RWPE1 (cell line): ENCODE measurements around the gene PHACTR3.

Source experiments
- CTCF ChIA-PET: fragments of 350-600 bp; sonication (Branson Sonifier 250); formaldehyde crosslinking; extraction: SDS; loops from one replicate; lab custom pipeline; 2021; lab: Yijun Ruan, JAX
- POLR2A ChIA-PET: fragments of 400-600 bp; formaldehyde crosslinking; extraction: SDS; loops from one replicate; lab custom pipeline; 2020; ENCODE audit warnings: antibody characterized with exemption; ENCODE audit not compliant: low non-redundant PET; lab: Yijun Ruan, JAX
- DNase-seq: peaks from one replicate; pipeline ENCODE4 v3.0.0; 2012; ENCODE audit warnings: low spot score
- H3K27ac ChIP-seq: fragments of 450-650 bp; 2 replicates; pipeline ENCODE4 v1.5.1; 2017
- CTCF ChIP-seq: fragments of 450-650 bp; conservative IDR thresholded peaks from 2 replicates; pipeline ENCODE4 v1.5.1; 2017; ENCODE audit warnings: low read depth, mild to moderate bottlenecking

PHACTR3 gene

GRCh38 chr20:59718751-59719150 lies 114.4 kb downstream of the PHACTR3 start:
- CTCF ChIA-PET, result interaction anchor here (0.6 kb wide), 1 partner anchor 195 kb away, joined by 3 read pairs; no protein-coding TSS in a partner anchor
- H3K27ac ChIP-seq, result no peak overlapping the region
- no peak for TF ChIP-seq CTCF
- POLR2A ChIA-PET, result no interaction called here
- no peak for DNase-seq

DNA sequence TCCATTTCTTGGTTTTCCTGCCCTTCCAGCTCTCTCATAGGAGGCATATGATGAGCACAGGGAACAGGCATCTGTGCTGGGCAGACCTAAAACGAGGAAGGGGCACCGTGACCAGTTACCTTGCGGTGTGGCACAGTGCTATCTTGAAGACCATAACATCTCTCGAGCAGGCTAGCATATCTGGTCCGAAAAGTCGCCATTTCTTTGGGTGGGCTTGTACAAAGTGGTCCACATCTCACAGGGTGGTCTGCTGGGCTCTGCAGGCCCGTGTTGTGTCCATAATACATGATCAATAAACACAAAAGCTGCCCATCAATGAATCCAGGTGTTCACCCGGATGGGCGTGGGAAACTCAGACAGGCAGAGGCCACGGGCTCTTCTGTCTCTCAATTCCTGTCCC lies 115.7 kb downstream of the PHACTR3 start:
- no peak for TF ChIP-seq CTCF
- no peak overlapping the region for H3K27ac ChIP-seq
- ChIA-PET CTCF (no interaction called here), POLR2A (no interaction called here)
- DNase-seq, result no peak

GRCh38 chr20:59721386-59721785 lies 117.0 kb downstream of the PHACTR3 start:
- no peak overlapping the region for H3K27ac ChIP-seq
- DNase-seq, result no peak
- POLR2A ChIA-PET, result no interaction called here
- CTCF ChIA-PET, result no interaction called here
- TF ChIP-seq CTCF, result no peak

GRCh38 chr20:59723108-59723500 lies 118.8 kb downstream of the PHACTR3 start:
- DNase-seq, result no peak
- ChIA-PET CTCF (no interaction called here), POLR2A (no interaction called here)
- H3K27ac ChIP-seq, result no peak overlapping the region
- no peak for TF ChIP-seq CTCF

DNA sequence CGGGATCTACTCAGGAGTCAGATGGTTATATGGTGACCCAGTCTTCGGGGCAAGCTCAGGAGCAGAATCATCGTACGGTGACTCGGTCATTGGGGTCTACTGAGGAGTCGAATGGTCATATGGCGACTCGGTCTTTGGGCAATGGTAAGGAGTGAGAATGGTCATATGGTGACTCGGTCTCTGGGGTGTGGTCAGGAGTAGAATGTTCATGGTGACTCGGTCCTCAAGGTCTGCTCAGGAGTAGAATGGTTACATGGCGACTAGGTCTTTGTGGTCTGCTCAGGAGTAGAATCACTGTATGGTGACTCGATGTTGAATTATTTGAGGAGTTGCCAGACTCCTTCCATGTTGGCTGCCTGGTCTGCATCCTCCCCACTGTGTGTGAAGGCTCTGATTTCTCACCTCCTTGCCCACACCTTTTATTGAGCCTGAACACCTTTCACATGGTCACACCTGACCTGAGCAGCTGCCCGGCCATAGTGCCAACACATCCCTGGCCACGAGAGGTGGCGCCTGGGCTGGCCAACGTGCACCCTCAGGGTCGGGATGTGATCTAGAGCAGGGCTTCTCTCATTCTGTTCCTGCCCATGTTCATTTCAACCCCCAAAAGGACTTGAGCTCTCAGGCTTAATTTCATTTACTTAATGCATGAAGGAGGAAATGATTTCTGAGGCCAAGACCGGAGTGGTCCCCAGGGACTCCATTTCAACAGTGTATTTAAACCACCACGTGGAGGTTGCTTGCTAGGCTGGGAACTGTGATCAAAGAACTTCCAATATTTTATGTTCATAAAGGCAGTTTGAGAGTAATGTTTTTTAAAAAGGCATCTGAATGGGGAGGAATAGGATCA lies 119.5 kb downstream of the PHACTR3 start:
- DNase-seq, result no peak
- POLR2A ChIA-PET, result no interaction called here
- H3K27ac ChIP-seq, result no peak overlapping the region
- CTCF ChIA-PET, result interaction anchor here (0.7 kb wide), 2 partner anchors 19 to 28 kb away, joined by 3 to 4 read pairs; no protein-coding TSS in a partner anchor
- no peak for TF ChIP-seq CTCF

DNA sequence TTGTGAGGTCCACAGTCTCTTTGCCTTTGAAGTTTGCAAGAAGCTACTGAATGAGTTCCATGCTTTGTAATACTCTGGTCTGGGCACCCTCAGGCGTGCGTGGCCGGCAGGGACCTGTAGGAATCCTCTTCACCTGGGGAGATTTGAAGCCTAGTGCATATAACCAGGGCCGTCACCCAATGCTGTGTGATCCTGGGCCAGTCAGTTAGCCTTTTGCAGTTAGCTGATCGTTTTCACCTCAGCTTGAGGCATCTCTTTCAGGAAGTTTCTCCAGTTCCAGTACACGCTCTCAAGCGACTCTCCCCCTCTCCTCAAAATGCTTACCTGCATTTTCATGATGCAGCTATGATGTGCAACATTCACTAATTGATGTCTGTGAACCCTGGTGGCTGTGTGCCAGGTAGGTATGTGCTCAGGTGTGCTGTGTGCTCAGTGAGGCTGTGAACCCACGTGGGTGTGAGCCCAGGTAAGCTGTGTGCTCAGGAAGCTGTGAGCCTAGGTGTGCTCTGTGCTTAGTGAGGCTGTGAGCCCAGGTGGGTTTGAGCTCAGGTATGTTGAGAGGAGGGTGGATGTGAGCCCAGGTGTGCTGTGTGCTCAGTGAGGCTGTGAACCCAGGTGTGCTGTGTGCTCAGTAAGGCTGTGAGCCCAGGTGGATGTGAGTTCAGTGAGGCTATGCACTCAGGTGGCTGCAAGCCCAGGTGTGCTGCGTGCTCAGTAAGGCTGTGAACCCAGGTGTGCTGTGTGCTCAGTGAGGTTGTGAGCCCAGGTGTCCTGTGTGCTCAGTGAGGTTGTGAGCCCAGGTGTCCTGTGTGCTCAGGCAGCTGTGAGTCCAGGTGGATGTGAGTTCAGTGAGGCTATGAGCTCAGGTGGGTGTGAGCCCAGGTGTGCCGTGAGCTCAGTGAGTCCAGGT lies 120.4 kb downstream of the PHACTR3 start:
- H3K27ac ChIP-seq, result no peak overlapping the region
- ChIA-PET POLR2A (no interaction called here), CTCF (interaction anchor here (0.7 kb wide), 1 partner anchor 27 kb away, joined by 4 read pairs; no protein-coding TSS in a partner anchor)
- no peak for TF ChIP-seq CTCF
- DNase-seq, result no peak
